ENCODE results near the gene UCN3. TPM values are rescaled to one million over a fixed set of nuclear protein-coding genes. Genes with fewer than 3 reads are reported as not detected.

The UCN3 gene
- total and polyA plus RNA-seq, 10 of the 15 experiments (the other 5 are each of a cell fraction or from before 2014, with no cell fraction given) = not detected

GRCh38 chr10:5387169-5387568 lies 22.4 kb downstream of the UCN3 start:
- SMC1A ChIA-PET (ENCODE audit: uncharacterized antibody, unreplicated experiment) = interaction anchor here (1.0 to 1.6 kb wide), 3 partner anchors 10 to 537 kb away, joined by 3 to 6 read pairs (median 5); no protein-coding TSS in a partner anchor
- RAD21 ChIA-PET (ENCODE audit: unreplicated experiment) = interaction anchor here (1.6 kb wide), 1 partner anchor 537 kb away, joined by 5 read pairs; no protein-coding TSS in a partner anchor
- no TSS peak for BruUV-seq (replicated peaks)
- CTCF ChIA-PET = interaction anchor here (1.0 kb wide), 1 partner anchor 537 kb away, joined by 4 read pairs; no protein-coding TSS in a partner anchor
- no peak overlapping the region for H2AFZ ChIP-seq (ENCODE audit: control insufficient read depth, low read depth, low read length)
- peaks cover 2% of the 10 kb centered on the region; the same call in 2 of the 3 replicates for H3K9me3 ChIP-seq (replicated peaks; ENCODE audit: control insufficient read depth, insufficient read depth, low read length)
- H3K4me2 ChIP-seq (ENCODE audit: control insufficient read depth, insufficient read depth) = no peak overlapping the region
- H4K20me1 ChIP-seq (ENCODE audit: control insufficient read depth, insufficient read depth) = no peaks in the 10 kb centered on the region
- FAIRE-seq = no peak
- no peaks in the 10 kb centered on the region for H3K79me2 ChIP-seq (ENCODE audit: control insufficient read depth, insufficient read depth, low read length)
- TF ChIP-seq JUNB (IDR thresholded peaks at IDR 0.05) (peak; percentile 63), GATAD2B (conservative IDR thresholded peaks at IDR 0.05; ENCODE audit: low read depth) (no peak)
- no peaks in the 10 kb centered on the region for H3K4me1 ChIP-seq (ENCODE audit: control insufficient read depth, insufficient read depth, low read length)
- no peaks in the 10 kb centered on the region; a peak in 1 of 4 replicates for H3K27me3 ChIP-seq (replicated peaks in 1 of 2; ENCODE audit: control insufficient read depth in 2 of 2, insufficient read depth in 2 of 2, low read length in 1 of 2)
- in situ Hi-C loops (cut with MboI) (loop anchor here (5.0 kb wide), 1 partner anchor 540 kb away; no protein-coding TSS in a partner anchor), intact Hi-C loops (cut with micrococcal nuclease; ENCODE audit: unreplicated experiment) (no loop called here)
- no peaks in the 10 kb centered on the region for H3K36me3 ChIP-seq (ENCODE audit: control insufficient read depth in 2 of 2, insufficient read depth in 2 of 2, low read length in 1 of 2)
- H3K9ac ChIP-seq (ENCODE audit: control insufficient read depth, insufficient read depth, low read length) = no peak overlapping the region
- no peak overlapping the region for H3K27ac ChIP-seq (ENCODE audit: control insufficient read depth, insufficient read depth)
- DNase-seq (ENCODE audit: low read depth, low spot score) = no peak
- H3K4me3 ChIP-seq = no peak overlapping the region
- ATAC-seq = peak; percentile 31; the same call in 1 of the 3 replicates
- 40% methylated on average over 5 of the region's 5 CpGs for WGBS (ENCODE audit: insufficient coverage, insufficient replicate concordance, low lambda C conversion rate, missing lambda C conversion rate)
- POLR2A ChIA-PET = no interaction called here

DNA sequence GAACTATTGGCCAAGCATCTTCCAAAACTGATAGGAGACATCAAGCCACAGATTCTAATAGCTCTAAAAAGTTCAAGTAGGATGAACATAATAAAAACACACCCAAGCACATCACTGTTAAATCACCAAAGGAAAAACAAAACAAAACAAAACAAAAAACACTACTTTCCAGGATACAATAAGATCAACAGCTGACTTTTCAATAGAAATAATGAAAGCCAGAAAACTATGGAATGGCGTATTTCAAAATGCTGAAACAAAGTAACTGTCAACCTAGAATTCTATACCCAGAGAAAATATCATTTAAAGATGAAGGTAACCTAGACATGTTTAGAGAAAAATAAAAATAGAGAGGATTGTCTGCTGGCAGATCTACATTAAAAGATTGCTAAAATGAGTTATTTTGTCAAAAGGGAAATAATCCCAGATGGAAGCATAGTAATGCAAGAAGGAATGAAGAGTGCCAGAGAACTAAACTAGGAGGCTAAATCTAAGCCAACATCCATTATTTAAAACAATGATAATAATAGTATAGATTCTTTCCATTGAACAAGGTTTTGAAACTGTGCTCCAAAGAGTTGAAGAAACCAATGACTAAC lies 25.9 kb downstream of the UCN3 start:
- Histone ChIP-seq H4K20me1 (ENCODE audit: control insufficient read depth, insufficient read depth) (no peaks in the 10 kb centered on the region), H3K4me3 (no peak overlapping the region), H2AFZ (ENCODE audit: control insufficient read depth, low read depth, low read length) (no peak overlapping the region), H3K27ac (ENCODE audit: control insufficient read depth, insufficient read depth) (no peak overlapping the region), H3K9me3 (replicated peaks; ENCODE audit: control insufficient read depth, insufficient read depth, low read length) (peaks cover 2% of the 10 kb centered on the region; the same call in 2 of the 3 replicates), H3K36me3 (ENCODE audit: control insufficient read depth in 2 of 2, insufficient read depth in 2 of 2, low read length in 1 of 2) (no peaks in the 10 kb centered on the region), H3K4me1 (ENCODE audit: control insufficient read depth, insufficient read depth, low read length) (no peaks in the 10 kb centered on the region), H3K79me2 (ENCODE audit: control insufficient read depth, insufficient read depth, low read length) (no peaks in the 10 kb centered on the region), H3K27me3 (replicated peaks in 1 of 2; ENCODE audit: control insufficient read depth in 2 of 2, insufficient read depth in 2 of 2, low read length in 1 of 2) (no peaks in the 10 kb centered on the region; a peak in 1 of 4 replicates), H3K4me2 (ENCODE audit: control insufficient read depth, insufficient read depth) (no peak overlapping the region), H3K9ac (ENCODE audit: control insufficient read depth, insufficient read depth, low read length) (no peak overlapping the region)
- SMC1A ChIA-PET (ENCODE audit: uncharacterized antibody, unreplicated experiment) = no interaction called here
- no TSS peak for BruUV-seq (replicated peaks)
- CTCF ChIA-PET = interaction anchor here (0.6 to 1.2 kb wide), 2 partner anchors 37 to 232 kb away, joined by 3 read pairs; no protein-coding TSS in a partner anchor
- ATAC-seq (no peak), FAIRE-seq (no peak), DNase-seq (ENCODE audit: low read depth, low spot score) (no peak)
- 58% methylated on average over 1 of the region's 1 CpG for WGBS (ENCODE audit: insufficient coverage, insufficient replicate concordance, low lambda C conversion rate, missing lambda C conversion rate)
- RAD21 ChIA-PET (ENCODE audit: unreplicated experiment) = no interaction called here
- POLR2A ChIA-PET = no interaction called here
- in situ Hi-C loops (cut with MboI) (no loop called here), intact Hi-C loops (cut with micrococcal nuclease; ENCODE audit: unreplicated experiment) (no loop called here)
- TF ChIP-seq CBFB (IDR thresholded peaks at IDR 0.05; ENCODE audit: low read depth) (no peak), CBX5 (IDR thresholded peaks at IDR 0.05; ENCODE audit: low read depth) (peak; percentile 93), EED (IDR thresholded peaks at IDR 0.05; ENCODE audit: low read depth) (no peak), SKIL (IDR thresholded peaks at IDR 0.05; ENCODE audit: low read depth, poor library complexity, severe bottlenecking) (peak; percentile 20)

Data from GM12878 (cell line).